ENCODE results near the gene TMPRSS6. TPM values are rescaled to one million over a fixed set of nuclear protein-coding genes. Genes with fewer than 3 reads are reported as not detected.

The TMPRSS6 gene
- total and polyA plus RNA-seq, 2 of the 13 experiments (the other 11 are each of a cell fraction or from before 2014, with no cell fraction given): 4.2 to 4.8 TPM

- TF ChIP-seq NR0B2 (CRISPR knock-in tag; IDR thresholded peaks at IDR 0.05): no peak
- no peak for TF ChIP-seq FOXA1 (IDR thresholded peaks at IDR 0.05)
- TF ChIP-seq FOXA1 (CRISPR knock-in tag; IDR thresholded peaks at IDR 0.05): no peak
- TF ChIP-seq ZBTB10 (CRISPR knock-in tag; IDR thresholded peaks at IDR 0.05; ENCODE audit: borderline replicate concordance): no peak; the same call in 1 of the 2 replicates
- TF ChIP-seq ZNF441 (CRISPR knock-in tag; IDR thresholded peaks at IDR 0.05; ENCODE audit: borderline replicate concordance): no peak
- TF ChIP-seq ATF4 (CRISPR knock-in tag; IDR thresholded peaks at IDR 0.05): no peak
- peak; percentile 68 for TF ChIP-seq PHF21A (CRISPR knock-in tag; IDR thresholded peaks at IDR 0.05)
- no peak for TF ChIP-seq ZNF776 (CRISPR knock-in tag; IDR thresholded peaks at IDR 0.05)
- TF ChIP-seq ZFP36L1 (CRISPR knock-in tag; IDR thresholded peaks at IDR 0.05): no peak
- TF ChIP-seq ZNF407 (CRISPR knock-in tag; IDR thresholded peaks at IDR 0.05; ENCODE audit: not compliant biosample characterization): no peak
- peak; percentile 71; the same call in 1 of the 2 replicates for TF ChIP-seq TARDBP (CRISPR knock-in tag; IDR thresholded peaks at IDR 0.05)
- no peak for TF ChIP-seq SP1 (IDR thresholded peaks at IDR 0.05)
- TF ChIP-seq SP1 (CRISPR knock-in tag; IDR thresholded peaks at IDR 0.05): no peak
- no peak for TF ChIP-seq FOXO4 (CRISPR knock-in tag; conservative IDR thresholded peaks at IDR 0.05)
- TF ChIP-seq RBM39 (IDR thresholded peaks at IDR 0.05; ENCODE audit: low read depth, low read length, poor library complexity, severe bottlenecking): no peak
- no peak for TF ChIP-seq NCOA5 (CRISPR knock-in tag; IDR thresholded peaks at IDR 0.05)
Observed at GRCh38 chr22:37112084-37112728, 2.7 kb upstream of the TMPRSS6 start (continued).
